Loucy (cell line): Measurements from ENCODE around the gene LSM7.

Source experiments
- H2AFZ ChIP-seq: fragments of 200-600 bp; sonication (generic); 2 replicates; pipeline ENCODE4 v1.6.0; 2016; ENCODE audit warnings: antibody characterized with exemption, mild to moderate bottlenecking, low read length, moderate library complexity
- H3F3A ChIP-seq: fragments of 200-600 bp; 2 replicates; pipeline ENCODE4 v1.6.0; 2016; ENCODE audit warnings: antibody characterized with exemption, low read depth, mild to moderate bottlenecking
- H3K27me3 ChIP-seq: fragments of 200-600 bp; sonication (generic); 2 replicates; pipeline ENCODE4 v1.6.1; 2014; ENCODE audit warnings: low read length, mild to moderate bottlenecking; ENCODE audit not compliant: insufficient read depth, poor library complexity, severe bottlenecking
- H3K36me3 ChIP-seq: fragments of 200-600 bp; sonication (generic); 2 replicates; pipeline ENCODE4 v1.6.1; 2016; ENCODE audit warnings: low read length; ENCODE audit not compliant: insufficient read depth
- H3K4me1 ChIP-seq: fragments of 200-600 bp; sonication (generic); 2 replicates; pipeline ENCODE4 v1.5.1; 2014; ENCODE audit warnings: low read length, mild to moderate bottlenecking; ENCODE audit not compliant: insufficient read depth, poor library complexity, severe bottlenecking
- H3K4me2 ChIP-seq: fragments of 200-600 bp; sonication (generic); 2 replicates; pipeline ENCODE4 v1.6.0; 2014; ENCODE audit warnings: antibody characterized with exemption, low read length, low read depth, mild to moderate bottlenecking; ENCODE audit not compliant: poor library complexity, severe bottlenecking
- H3K4me3 ChIP-seq: fragments of 200-600 bp; sonication (generic); 2 replicates; pipeline ENCODE4 v1.5.1; 2014; ENCODE audit warnings: low read length, mild to moderate bottlenecking, mixed read lengths; ENCODE audit not compliant: poor library complexity, severe bottlenecking
- H3K79me2 ChIP-seq: fragments of 200-600 bp; sonication (generic); 2 replicates; pipeline ENCODE4 v1.6.1; 2014; ENCODE audit warnings: low read length; ENCODE audit not compliant: insufficient read depth
- H3K9ac ChIP-seq: fragments of 200-600 bp; sonication (generic); 2 replicates; pipeline ENCODE4 v1.6.0; 2014; ENCODE audit warnings: mild to moderate bottlenecking, low read depth, low read length, moderate library complexity; ENCODE audit not compliant: poor library complexity, severe bottlenecking
- H3K9me2 ChIP-seq: fragments of 200-600 bp; sonication (generic); replicated peaks from 2 replicates; pipeline ENCODE4 v1.6.1; 2016; ENCODE audit warnings: low read depth, low read length, mixed read lengths
- H3K9me3 ChIP-seq: fragments of 200-600 bp; sonication (generic); 2 replicates; pipeline ENCODE4 v1.6.1; 2014; ENCODE audit warnings: mild to moderate bottlenecking, antibody characterized with exemption, low read length, low read depth; ENCODE audit not compliant: insufficient read depth
- H4K20me1 ChIP-seq: fragments of 200-600 bp; sonication (generic); 2 replicates; pipeline ENCODE4 v1.6.0; 2014; ENCODE audit warnings: antibody characterized with exemption, low read length, mild to moderate bottlenecking; ENCODE audit not compliant: insufficient read depth, poor library complexity, severe bottlenecking
- EZH2phosphoT487 ChIP-seq: fragments of 200-600 bp; IDR thresholded peaks from 2 replicates; pipeline ENCODE4 v1.6.1; 2018; ENCODE audit warnings: antibody characterized with exemption, mild to moderate bottlenecking, moderate library complexity, borderline replicate concordance
- TF ChIP-seq, protein P1 (sequence below): fragments of 200-600 bp; sonication (generic); conservative IDR thresholded peaks from 2 replicates; pipeline ENCODE4 v1.5.1; 2014; ENCODE audit warnings: mild to moderate bottlenecking, antibody characterized with exemption, low read length

LSM7 gene

DNA sequence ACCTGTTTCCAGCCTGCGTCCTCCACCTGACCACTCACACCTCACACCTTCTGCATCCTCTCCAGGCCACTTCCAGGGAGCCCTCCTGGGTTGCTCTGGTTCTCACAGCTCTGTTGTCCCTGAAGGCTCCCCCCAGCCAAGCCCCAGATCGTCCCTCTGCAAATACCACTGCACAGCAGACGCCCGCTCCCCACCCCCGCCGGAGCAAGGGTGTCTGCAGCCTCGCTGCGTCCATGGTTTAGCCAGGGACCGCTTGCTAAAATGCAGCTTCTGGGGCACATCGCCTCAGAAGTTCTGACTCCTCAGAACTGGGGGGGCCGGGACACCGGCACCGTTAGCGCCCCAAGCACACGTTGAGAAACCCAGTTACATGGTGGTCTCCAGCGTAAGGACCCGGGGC lies 21.4 kb downstream of the LSM7 start:
- Histone ChIP-seq H3K4me3 (no peak overlapping the region), H3K36me3 (no peaks in the 10 kb centered on the region), H3K4me2 (no peak overlapping the region), H3K9me3 (no peaks in the 10 kb centered on the region), H3F3A (no peaks in the 10 kb centered on the region), H4K20me1 (no peaks in the 10 kb centered on the region), H3K9ac (no peak overlapping the region), H3K27me3 (no peaks in the 10 kb centered on the region), H3K79me2 (no peaks in the 10 kb centered on the region), H3K9me2 (no peaks in the 10 kb centered on the region), H2AFZ (no peak overlapping the region), H3K4me1 (no peaks in the 10 kb centered on the region)
- TF ChIP-seq, protein P1, sequence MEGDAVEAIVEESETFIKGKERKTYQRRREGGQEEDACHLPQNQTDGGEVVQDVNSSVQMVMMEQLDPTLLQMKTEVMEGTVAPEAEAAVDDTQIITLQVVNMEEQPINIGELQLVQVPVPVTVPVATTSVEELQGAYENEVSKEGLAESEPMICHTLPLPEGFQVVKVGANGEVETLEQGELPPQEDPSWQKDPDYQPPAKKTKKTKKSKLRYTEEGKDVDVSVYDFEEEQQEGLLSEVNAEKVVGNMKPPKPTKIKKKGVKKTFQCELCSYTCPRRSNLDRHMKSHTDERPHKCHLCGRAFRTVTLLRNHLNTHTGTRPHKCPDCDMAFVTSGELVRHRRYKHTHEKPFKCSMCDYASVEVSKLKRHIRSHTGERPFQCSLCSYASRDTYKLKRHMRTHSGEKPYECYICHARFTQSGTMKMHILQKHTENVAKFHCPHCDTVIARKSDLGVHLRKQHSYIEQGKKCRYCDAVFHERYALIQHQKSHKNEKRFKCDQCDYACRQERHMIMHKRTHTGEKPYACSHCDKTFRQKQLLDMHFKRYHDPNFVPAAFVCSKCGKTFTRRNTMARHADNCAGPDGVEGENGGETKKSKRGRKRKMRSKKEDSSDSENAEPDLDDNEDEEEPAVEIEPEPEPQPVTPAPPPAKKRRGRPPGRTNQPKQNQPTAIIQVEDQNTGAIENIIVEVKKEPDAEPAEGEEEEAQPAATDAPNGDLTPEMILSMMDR, result no peak
- TF ChIP-seq EZH2phosphoT487, result no peak

DNA sequence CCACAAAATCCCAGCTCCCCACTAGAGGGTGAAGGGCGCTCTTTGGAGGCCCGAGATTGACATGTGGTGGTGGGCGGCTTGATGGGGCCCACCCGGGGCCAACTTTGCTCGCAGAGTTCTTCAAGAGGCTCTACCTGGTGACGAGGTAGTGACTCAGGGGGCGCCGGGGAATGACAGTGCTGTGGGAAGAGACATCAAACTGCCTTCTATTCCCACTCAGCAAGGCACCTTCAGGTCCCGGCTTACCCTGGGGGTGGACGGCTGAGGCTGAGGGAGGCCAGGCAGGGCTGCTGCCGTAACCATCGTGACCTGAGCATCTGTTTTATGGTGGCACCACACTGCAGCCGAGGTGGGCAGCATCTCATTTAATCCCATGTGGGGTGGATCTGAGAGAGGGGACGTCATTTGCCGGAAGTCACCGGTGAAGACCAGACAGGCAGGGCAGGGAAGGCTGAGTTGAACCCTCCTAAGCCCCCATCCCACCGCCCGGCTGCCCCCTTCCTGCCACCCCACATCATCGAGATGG lies 22.0 kb downstream of the LSM7 start:
- Histone ChIP-seq H3F3A (no peaks in the 10 kb centered on the region), H3K4me1 (no peaks in the 10 kb centered on the region), H3K27me3 (no peaks in the 10 kb centered on the region), H3K9me3 (no peaks in the 10 kb centered on the region), H2AFZ (no peak overlapping the region), H3K79me2 (no peaks in the 10 kb centered on the region), H3K9ac (no peak overlapping the region), H3K36me3 (no peaks in the 10 kb centered on the region), H3K4me3 (no peak overlapping the region), H3K9me2 (no peaks in the 10 kb centered on the region), H4K20me1 (no peaks in the 10 kb centered on the region), H3K4me2 (no peak overlapping the region)
- TF ChIP-seq, protein P1, result no peak
- no peak for TF ChIP-seq EZH2phosphoT487

DNA sequence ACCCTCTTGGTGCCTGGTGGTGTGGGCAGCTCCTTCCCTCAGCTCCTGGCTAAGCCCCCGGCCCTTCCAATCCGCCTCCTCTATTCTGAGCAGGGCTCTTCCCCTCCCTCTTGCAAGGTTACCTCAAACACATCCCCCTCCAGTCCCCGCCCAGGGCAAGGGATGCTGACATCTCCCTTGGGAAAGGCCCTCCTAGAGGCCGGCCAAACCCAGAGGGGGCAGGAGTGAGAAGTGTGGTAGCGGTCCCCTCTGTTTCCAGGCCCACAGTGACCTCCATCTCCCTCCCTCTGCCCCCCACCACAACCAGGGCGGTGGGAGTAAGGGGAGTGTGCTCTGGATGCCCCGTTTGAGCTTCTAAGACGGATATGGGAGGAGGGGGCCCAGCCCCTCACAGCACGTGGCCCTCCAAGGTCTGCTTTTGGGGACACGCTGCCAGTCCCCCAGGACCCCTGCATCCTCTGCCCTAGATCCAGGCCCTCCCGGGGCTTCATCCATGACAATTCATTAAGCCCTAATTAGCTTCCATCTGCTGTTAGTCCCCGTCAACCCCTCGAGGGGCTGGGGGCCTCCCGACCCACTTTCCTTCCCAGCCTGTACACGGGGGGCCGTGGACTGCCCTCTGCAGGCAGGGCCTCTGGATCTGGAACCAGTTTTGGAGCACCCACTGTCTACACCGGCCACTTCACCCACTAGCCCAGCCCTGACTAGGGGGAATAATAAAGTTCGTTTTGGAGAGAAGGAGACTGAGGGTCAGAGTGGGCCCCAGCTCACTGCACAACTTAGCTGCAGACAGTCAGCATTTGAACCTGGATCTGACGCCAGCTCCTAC lies 22.7 kb downstream of the LSM7 start:
- Histone ChIP-seq H3K36me3 (no peaks in the 10 kb centered on the region), H4K20me1 (no peaks in the 10 kb centered on the region), H3K9me2 (no peaks in the 10 kb centered on the region), H3K4me2 (no peak overlapping the region), H3K9ac (no peak overlapping the region), H3K9me3 (no peaks in the 10 kb centered on the region), H3K4me1 (no peaks in the 10 kb centered on the region), H3K79me2 (no peaks in the 10 kb centered on the region), H3K27me3 (no peaks in the 10 kb centered on the region), H2AFZ (no peak overlapping the region), H3K4me3 (no peak overlapping the region), H3F3A (no peaks in the 10 kb centered on the region)
- TF ChIP-seq EZH2phosphoT487, result no peak
- TF ChIP-seq, protein P1, result no peak
